ENCODE measurements around the gene CALM3.
A peak's percentile ranks its signal among the peaks of the same experiment; 100 is the strongest.

CALM3 gene

GRCh38 chr19:46634656-46635218, 33.6 kb downstream of the CALM3 start:
- peak in 2 of 58 donors; percentile 23 to 67 for DNase-seq

- peak in 6 of 58 donors; percentile 13 to 58 (median 32) for DNase-seq
Measured at GRCh38 chr19:46635920-46636761, 35.0 kb downstream of the CALM3 start, which contains the start of gene GNG8. GNG8 (minus strand) TSS chr19:46636202; CDS start chr19:46634682, 1,520 bp downstream.

GRCh38 chr19:46637224-46637623, 36.1 kb downstream of the CALM3 start:
- DNase-seq, result peak in 12 of 58 donors; percentile 9 to 34 (median 22)

- peak in 5 of 58 donors; percentile 19 to 49 (median 46) for DNase-seq
Measured at GRCh38 chr19:46639358-46640182, 38.4 kb downstream of the CALM3 start.

- DNase-seq, result no peak
Measured at GRCh38 chr19:46640656-46641055, 39.5 kb downstream of the CALM3 start.

- DNase-seq, result no peak
Measured at GRCh38 chr19:46644720-46645119, 43.6 kb downstream of the CALM3 start.

GRCh38 chr19:46646402-46646801, 45.3 kb downstream of the CALM3 start:
- no peak for DNase-seq

- no peak for DNase-seq
Measured at GRCh38 chr19:46648060-46648960, 47.2 kb downstream of the CALM3 start.

- DNase-seq, result no peak
Measured at GRCh38 chr19:46648961-46649960, 48.1 kb downstream of the CALM3 start.

- no peak for DNase-seq
Measured at GRCh38 chr19:46650445-46650844, 49.3 kb downstream of the CALM3 start.

- peak in 53 of 58 donors; percentile 21 to 88 (median 71) for DNase-seq
Measured at GRCh38 chr19:46654621-46655152, 53.6 kb downstream of the CALM3 start.

- no peak for DNase-seq
Measured at GRCh38 chr19:46656541-46656940, 55.4 kb downstream of the CALM3 start.

- DNase-seq, result peak in 48 of 58 donors; percentile 11 to 64 (median 44)
Measured at GRCh38 chr19:46659151-46660007, 58.2 kb downstream of the CALM3 start.

GRCh38 chr19:46660008-46660517, 58.9 kb downstream of the CALM3 start:
- peak in 47 of 58 donors; percentile 12 to 63 (median 42) for DNase-seq

Data from anterior cingulate cortex (tissue), 58 donors.